ENCODE results near the gene DENND1A. TPM values are rescaled to one million over a fixed set of nuclear protein-coding genes. Genes with fewer than 3 reads are reported as not detected.

DENND1A gene
- total RNA-seq, 6 experiments from 2014 or later = 13.9 to 22.6 (median 16.3) TPM

DNA sequence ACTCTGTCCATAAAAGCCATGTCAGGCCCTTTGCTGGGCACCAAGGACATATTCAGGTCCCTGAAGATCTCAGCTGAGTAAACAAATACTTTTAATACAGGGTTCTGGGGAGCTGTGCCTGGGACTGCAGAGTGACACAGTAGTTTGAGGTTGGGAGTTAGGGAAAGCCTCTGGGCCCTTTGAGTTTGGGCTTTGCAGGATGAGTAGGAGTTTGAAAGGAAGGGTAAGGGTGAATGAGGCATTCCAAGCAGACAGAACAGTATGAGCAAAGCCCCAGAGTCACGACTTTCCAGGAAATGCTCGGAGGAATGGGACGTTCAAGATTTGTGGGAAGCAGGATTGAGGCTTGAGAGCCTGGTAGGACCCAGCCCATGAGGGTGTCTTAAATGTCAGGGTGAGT, 560.6 kb downstream of the DENND1A start:
- H3K9me3 ChIP-seq = no peaks in the 10 kb centered on the region
- no peak overlapping the region for H3K27ac ChIP-seq
- no peaks in the 10 kb centered on the region for H3K4me1 ChIP-seq
- no peak for ATAC-seq
- no peaks in the 10 kb centered on the region for H3K36me3 ChIP-seq
- DNase-seq = no peak
- WGBS (ENCODE audit: insufficient coverage, low coverage, low lambda C conversion rate, missing lambda C conversion rate) = 54% methylated on average over 3 of the region's 3 CpGs
- intact Hi-C loops (cut with DNase I) = no loop called here
- no peak overlapping the region for H3K4me3 ChIP-seq
- no peak for TF ChIP-seq POLR2A (IDR thresholded peaks at IDR 0.05)
- TF ChIP-seq, protein P1, sequence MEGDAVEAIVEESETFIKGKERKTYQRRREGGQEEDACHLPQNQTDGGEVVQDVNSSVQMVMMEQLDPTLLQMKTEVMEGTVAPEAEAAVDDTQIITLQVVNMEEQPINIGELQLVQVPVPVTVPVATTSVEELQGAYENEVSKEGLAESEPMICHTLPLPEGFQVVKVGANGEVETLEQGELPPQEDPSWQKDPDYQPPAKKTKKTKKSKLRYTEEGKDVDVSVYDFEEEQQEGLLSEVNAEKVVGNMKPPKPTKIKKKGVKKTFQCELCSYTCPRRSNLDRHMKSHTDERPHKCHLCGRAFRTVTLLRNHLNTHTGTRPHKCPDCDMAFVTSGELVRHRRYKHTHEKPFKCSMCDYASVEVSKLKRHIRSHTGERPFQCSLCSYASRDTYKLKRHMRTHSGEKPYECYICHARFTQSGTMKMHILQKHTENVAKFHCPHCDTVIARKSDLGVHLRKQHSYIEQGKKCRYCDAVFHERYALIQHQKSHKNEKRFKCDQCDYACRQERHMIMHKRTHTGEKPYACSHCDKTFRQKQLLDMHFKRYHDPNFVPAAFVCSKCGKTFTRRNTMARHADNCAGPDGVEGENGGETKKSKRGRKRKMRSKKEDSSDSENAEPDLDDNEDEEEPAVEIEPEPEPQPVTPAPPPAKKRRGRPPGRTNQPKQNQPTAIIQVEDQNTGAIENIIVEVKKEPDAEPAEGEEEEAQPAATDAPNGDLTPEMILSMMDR (IDR thresholded peaks at IDR 0.05) = no peak
- H3K27me3 ChIP-seq = no peaks in the 10 kb centered on the region

DNA sequence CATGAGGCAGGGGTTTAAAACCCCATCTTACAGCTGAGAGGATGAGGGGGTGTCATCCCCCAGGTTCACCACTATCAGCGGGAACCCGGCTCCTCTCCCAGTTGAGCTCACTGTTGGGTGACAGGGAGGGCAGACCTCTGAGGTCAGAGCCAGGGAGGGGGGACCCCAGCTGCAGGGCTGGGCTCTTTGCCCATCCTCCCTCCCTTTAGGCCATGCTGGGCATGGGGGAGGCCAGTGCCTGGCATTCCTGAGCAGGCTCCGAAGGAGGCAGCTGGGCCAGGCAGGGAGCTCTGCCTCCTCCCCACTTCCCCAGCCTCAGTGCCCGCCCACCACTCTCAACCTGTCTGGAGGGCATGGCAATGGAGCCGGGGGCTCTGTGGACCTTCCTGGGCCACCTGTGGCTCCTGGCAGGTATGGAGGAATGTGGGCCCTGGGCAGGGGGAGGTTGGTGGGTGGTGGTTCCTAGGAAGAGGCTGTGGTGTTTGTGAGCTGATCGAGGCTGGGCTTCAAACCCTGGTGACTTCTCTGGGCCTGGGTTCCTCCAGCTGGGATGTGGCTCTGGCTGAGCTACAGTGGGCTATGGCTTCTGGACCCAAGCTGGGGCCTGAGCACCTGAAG, 561.3 kb downstream of the DENND1A start:
- no CpG with 5 or more reads among the region's 6 CpGs for WGBS (ENCODE audit: insufficient coverage, low coverage, low lambda C conversion rate, missing lambda C conversion rate)
- ATAC-seq (no peak), DNase-seq (no peak)
- Histone ChIP-seq H3K9me3 (no peaks in the 10 kb centered on the region), H3K4me3 (no peak overlapping the region), H3K27me3 (no peaks in the 10 kb centered on the region), H3K4me1 (no peaks in the 10 kb centered on the region), H3K36me3 (no peaks in the 10 kb centered on the region), H3K27ac (no peak overlapping the region)
- intact Hi-C loops (cut with DNase I) = no loop called here
- TF ChIP-seq POLR2A (IDR thresholded peaks at IDR 0.05) = no peak
- TF ChIP-seq, protein P1 (IDR thresholded peaks at IDR 0.05) = no peak

DNA sequence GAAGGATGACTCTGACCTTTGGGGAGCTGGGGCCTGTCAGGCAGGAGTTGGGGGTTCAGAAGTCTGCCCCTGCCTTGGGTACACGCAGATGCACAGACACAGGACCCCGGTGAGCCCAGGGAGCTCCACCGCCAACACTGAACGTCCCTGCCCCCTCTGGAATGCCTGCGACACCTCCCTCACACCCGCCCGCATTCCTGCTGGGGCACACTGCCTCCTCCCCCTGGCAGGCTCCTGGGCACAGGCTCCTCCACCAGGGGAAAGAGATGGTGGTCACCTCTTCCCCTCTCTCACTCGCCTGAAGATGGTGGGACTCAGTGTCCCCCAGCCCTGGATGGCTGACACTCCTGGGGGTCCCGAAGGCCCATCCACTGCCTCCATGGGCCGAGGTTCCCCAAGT, 561.9 kb downstream of the DENND1A start:
- Histone ChIP-seq H3K27me3 (no peaks in the 10 kb centered on the region), H3K4me3 (no peak overlapping the region), H3K36me3 (no peaks in the 10 kb centered on the region), H3K9me3 (no peaks in the 10 kb centered on the region), H3K27ac (no peak overlapping the region), H3K4me1 (no peaks in the 10 kb centered on the region)
- WGBS (ENCODE audit: insufficient coverage, low coverage, low lambda C conversion rate, missing lambda C conversion rate) = no CpG with 5 or more reads among the region's 10 CpGs
- intact Hi-C loops (cut with DNase I) = no loop called here
- no peak for TF ChIP-seq POLR2A (IDR thresholded peaks at IDR 0.05)
- TF ChIP-seq, protein P1 (IDR thresholded peaks at IDR 0.05) = no peak
- DNase-seq (no peak), ATAC-seq (no peak)

DNA sequence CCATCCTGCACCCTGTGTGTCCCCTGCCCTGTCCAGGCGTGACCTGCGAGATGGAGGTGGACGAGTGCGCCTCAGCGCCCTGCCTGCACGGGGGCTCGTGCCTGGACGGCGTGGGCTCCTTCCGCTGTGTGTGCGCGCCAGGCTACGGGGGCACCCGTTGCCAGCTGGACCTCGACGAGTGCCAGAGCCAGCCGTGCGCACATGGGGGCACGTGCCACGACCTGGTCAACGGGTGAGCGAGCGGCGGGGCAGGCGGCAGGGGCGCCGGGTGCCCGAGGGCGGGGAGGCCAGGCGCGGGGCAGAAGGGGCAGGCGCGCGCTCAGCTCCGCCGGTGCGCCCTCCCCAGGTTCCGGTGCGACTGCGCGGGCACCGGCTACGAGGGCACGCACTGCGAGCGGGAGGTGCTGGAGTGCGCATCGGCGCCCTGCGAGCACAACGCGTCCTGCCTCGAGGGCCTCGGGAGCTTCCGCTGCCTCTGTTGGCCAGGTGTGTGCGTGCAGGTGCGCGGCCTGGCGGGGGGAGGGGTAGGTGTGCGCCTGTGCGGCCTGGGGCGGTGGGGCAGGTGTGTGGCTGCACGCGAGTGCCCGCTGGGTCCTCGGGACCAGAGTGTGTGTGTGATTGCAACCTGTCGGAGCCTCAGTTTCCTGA, 563.9 kb downstream of the DENND1A start:
- intact Hi-C loops (cut with DNase I) = no loop called here
- H3K27ac ChIP-seq = no peak overlapping the region
- H3K4me3 ChIP-seq = no peak overlapping the region
- H3K27me3 ChIP-seq = no peaks in the 10 kb centered on the region
- no peak for DNase-seq
- no peaks in the 10 kb centered on the region for H3K4me1 ChIP-seq
- TF ChIP-seq, protein P1 (IDR thresholded peaks at IDR 0.05) = no peak
- no peak for TF ChIP-seq POLR2A (IDR thresholded peaks at IDR 0.05)
- WGBS (ENCODE audit: insufficient coverage, low coverage, low lambda C conversion rate, missing lambda C conversion rate) = 80% methylated on average over 3 of the region's 67 CpGs
- no peaks in the 10 kb centered on the region for H3K9me3 ChIP-seq
- ATAC-seq = no peak
- H3K36me3 ChIP-seq = no peaks in the 10 kb centered on the region

Measured in right lobe of liver (tissue), 6 donors.